HG03280 (cell line): ENCODE measurements around the gene ZCCHC24.

ENCODE experiments used
- ATAC-seq: cut with Tn5 transposase; IDR thresholded peaks from one replicate; pipeline ENCODE4 v1.9.1; 2021; ENCODE audit warnings: mild to moderate bottlenecking, moderate library complexity; ENCODE audit not compliant: unreplicated experiment

ZCCHC24 gene

GRCh38 chr10:79372871-79373270, 72.6 kb downstream of the ZCCHC24 start:
- no peak for ATAC-seq

- ATAC-seq: no peak
Measured at GRCh38 chr10:79367426-79368189, 77.8 kb downstream of the ZCCHC24 start.

GRCh38 chr10:79361726-79362397, 83.6 kb downstream of the ZCCHC24 start:
- no peak for ATAC-seq

- no peak for ATAC-seq
Measured at GRCh38 chr10:79360499-79361342, 84.7 kb downstream of the ZCCHC24 start.

- no peak for ATAC-seq
Measured at GRCh38 chr10:79359816-79360498, 85.5 kb downstream of the ZCCHC24 start.

- ATAC-seq: no peak
Measured at GRCh38 chr10:79358811-79359210, 86.6 kb downstream of the ZCCHC24 start.

- ATAC-seq: no peak
Measured at GRCh38 chr10:79357180-79357579, 88.2 kb downstream of the ZCCHC24 start.

GRCh38 chr10:79356104-79356503, 89.3 kb downstream of the ZCCHC24 start:
- no peak for ATAC-seq

GRCh38 chr10:79355420-79356017, 89.9 kb downstream of the ZCCHC24 start:
- ATAC-seq: no peak

- ATAC-seq: no peak
Measured at GRCh38 chr10:79354615-79355014, 90.8 kb downstream of the ZCCHC24 start.

GRCh38 chr10:79354141-79354540, 91.3 kb downstream of the ZCCHC24 start:
- ATAC-seq: no peak

GRCh38 chr10:79353726-79354125, 91.7 kb downstream of the ZCCHC24 start:
- no peak for ATAC-seq

GRCh38 chr10:79353000-79353406, 92.4 kb downstream of the ZCCHC24 start:
- ATAC-seq: no peak

- no peak for ATAC-seq
Measured at GRCh38 chr10:79352035-79352877, 93.2 kb downstream of the ZCCHC24 start.

- ATAC-seq: no peak
Measured at GRCh38 chr10:79351332-79351731, 94.1 kb downstream of the ZCCHC24 start.

GRCh38 chr10:79350407-79351154, 94.8 kb downstream of the ZCCHC24 start:
- ATAC-seq: no peak

- ATAC-seq: no peak
Measured at GRCh38 chr10:79349766-79350406, 95.5 kb downstream of the ZCCHC24 start.

- no peak for ATAC-seq
Measured at GRCh38 chr10:79349072-79349491, 96.3 kb downstream of the ZCCHC24 start.

- ATAC-seq: no peak
Measured at GRCh38 chr10:79348640-79348988, 96.8 kb downstream of the ZCCHC24 start.
